NCI-H2196 (cell line): ENCODE measurements around the gene ITGBL1.
"Not testable (repeated sequence)": the region's sequence is repeated elsewhere in the genome, so short reads cannot be mapped to it uniquely, and the experiment has no call there.

Experiments used
- DNase-seq: peaks from one replicate; lab custom pipeline; 2025; ENCODE audit not compliant: unreplicated experiment; lab: John Stamatoyannopoulos, UW

ITGBL1 gene

GRCh38 chr13:101511161-101511560 is 58.7 kb downstream of the ITGBL1 start:
- no peak for DNase-seq

GRCh38 chr13:101511766-101512165 is 59.3 kb downstream of the ITGBL1 start:
- no peak for DNase-seq

- no peak for DNase-seq
These were observed 60.2 kb downstream of the ITGBL1 start for GRCh38 chr13:101512650-101513049.

- no peak for DNase-seq
These were observed 61.6 kb downstream of the ITGBL1 start for GRCh38 chr13:101514100-101514499.

- peak; percentile 20 for DNase-seq
These were observed 62.3 kb downstream of the ITGBL1 start for GRCh38 chr13:101514695-101515275.

- no peak for DNase-seq
These were observed 63.0 kb downstream of the ITGBL1 start for GRCh38 chr13:101515504-101515903.

- no peak for DNase-seq
These were observed 63.8 kb downstream of the ITGBL1 start for GRCh38 chr13:101516262-101516661.

GRCh38 chr13:101520672-101521071 is 68.2 kb downstream of the ITGBL1 start:
- no peak for DNase-seq

GRCh38 chr13:101521371-101521770 is 68.9 kb downstream of the ITGBL1 start:
- no peak for DNase-seq

- no peak for DNase-seq
These were observed 70.1 kb downstream of the ITGBL1 start for GRCh38 chr13:101522607-101523006.

GRCh38 chr13:101523154-101524131 is 71.0 kb downstream of the ITGBL1 start:
- no peak for DNase-seq

GRCh38 chr13:101527130-101527529 is 74.7 kb downstream of the ITGBL1 start:
- DNase-seq, result no peak

GRCh38 chr13:101529422-101529821 is 76.9 kb downstream of the ITGBL1 start:
- no peak for DNase-seq

- no peak for DNase-seq
These were observed 77.8 kb downstream of the ITGBL1 start for GRCh38 chr13:101530293-101530692.

GRCh38 chr13:101535192-101535746 is 82.8 kb downstream of the ITGBL1 start:
- DNase-seq, result no peak

GRCh38 chr13:101536079-101536478 is 83.6 kb downstream of the ITGBL1 start:
- DNase-seq, result no peak

GRCh38 chr13:101544544-101544943 is 92.1 kb downstream of the ITGBL1 start:
- DNase-seq, result not testable (repeated sequence)

GRCh38 chr13:101544979-101545378 is 92.5 kb downstream of the ITGBL1 start:
- DNase-seq, result no peak

- DNase-seq, result no peak
These were observed 93.0 kb downstream of the ITGBL1 start for GRCh38 chr13:101545521-101545920.

- no peak for DNase-seq
These were observed 99.8 kb downstream of the ITGBL1 start for GRCh38 chr13:101552286-101552685.

- no peak for DNase-seq
These were observed 100.3 kb downstream of the ITGBL1 start for GRCh38 chr13:101552786-101553185.
